GDM1 (cell line): Measurements from ENCODE around the gene HECW1.
"Not testable (repeated sequence)": the region's sequence is repeated elsewhere in the genome, so short reads cannot be mapped to it uniquely, and the experiment has no call there.

Experiments
- DNase-seq: peaks from one replicate; lab custom pipeline; 2025; lab: John Stamatoyannopoulos, UW

Gene HECW1

GRCh38 chr7:43210539-43210938, 98.1 kb downstream of the HECW1 start:
- not testable (repeated sequence) for DNase-seq

GRCh38 chr7:43211286-43211685, 98.8 kb downstream of the HECW1 start:
- no peak for DNase-seq

- DNase-seq, result no peak
Measured at GRCh38 chr7:43211693-43212092, 99.2 kb downstream of the HECW1 start.

- DNase-seq, result no peak
Measured at GRCh38 chr7:43212921-43213320, 100.5 kb downstream of the HECW1 start.

DNA sequence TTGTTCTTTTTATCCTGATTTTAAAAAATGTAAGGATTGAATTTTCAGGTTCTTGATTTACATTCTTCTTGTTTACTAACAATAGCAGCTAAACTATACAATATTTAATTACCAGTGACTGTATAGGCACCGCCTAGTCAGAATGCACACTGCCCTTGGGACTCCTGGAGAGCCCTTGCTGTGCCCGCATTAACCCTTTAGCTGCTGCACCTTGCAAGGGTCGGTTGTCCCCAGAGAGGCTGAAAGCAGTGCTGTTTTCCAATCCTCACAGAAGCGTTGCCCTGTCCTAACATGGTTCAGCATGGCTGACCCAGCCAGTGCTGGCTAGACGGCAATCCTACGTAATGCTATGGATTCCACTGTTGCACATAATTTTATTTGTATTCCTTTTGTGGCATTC, 102.6 kb downstream of the HECW1 start:
- DNase-seq, result no peak

- DNase-seq, result no peak
Measured at GRCh38 chr7:43217055-43217454, 104.6 kb downstream of the HECW1 start.

GRCh38 chr7:43218901-43219300, 106.5 kb downstream of the HECW1 start:
- not testable (repeated sequence) for DNase-seq

- DNase-seq, result no peak
Measured at GRCh38 chr7:43220250-43220649, 107.8 kb downstream of the HECW1 start.

DNA sequence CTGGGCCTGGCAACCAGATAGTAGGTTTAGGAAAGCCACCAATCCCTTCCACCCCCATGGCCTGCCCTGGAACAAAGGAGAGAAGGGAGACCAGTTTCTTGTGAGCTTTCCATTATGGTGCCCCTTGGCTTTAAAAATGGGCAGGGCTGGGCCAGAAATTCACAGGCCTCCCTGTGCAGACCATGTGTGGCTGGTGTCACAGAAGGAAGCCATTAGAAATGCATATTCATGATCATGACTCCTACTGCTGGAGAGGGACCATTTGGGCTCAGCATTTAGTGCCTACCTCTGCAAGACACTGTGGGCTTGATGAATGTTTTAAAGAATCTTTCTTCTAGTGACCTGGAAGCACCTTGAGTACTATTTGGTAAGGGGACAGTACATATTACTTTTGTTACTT, 108.3 kb downstream of the HECW1 start:
- no peak for DNase-seq

GRCh38 chr7:43229801-43230200, 117.4 kb downstream of the HECW1 start:
- no peak for DNase-seq

- no peak for DNase-seq
Measured at GRCh38 chr7:43232366-43232765, 119.9 kb downstream of the HECW1 start.

GRCh38 chr7:43234073-43234472, 121.6 kb downstream of the HECW1 start:
- no peak for DNase-seq

DNA sequence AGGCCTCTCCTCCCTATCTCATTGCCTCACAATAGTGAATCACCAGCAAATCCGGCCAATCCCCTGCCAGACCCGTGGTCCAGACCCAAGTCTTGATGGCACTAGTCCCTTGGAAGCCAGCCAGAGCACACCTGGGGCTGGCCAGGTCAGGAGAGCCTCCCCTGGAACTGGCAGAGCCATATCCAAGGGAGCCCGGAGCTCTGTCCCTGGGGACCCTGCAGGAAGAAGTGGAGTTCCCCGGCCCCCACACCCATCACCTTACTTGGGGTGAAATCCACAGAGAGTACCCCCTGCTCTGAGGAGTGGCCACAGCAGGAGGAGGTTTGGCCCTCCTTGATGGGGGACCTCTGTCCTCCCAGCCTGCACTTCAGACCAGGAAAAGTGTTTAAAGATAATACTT, 122.5 kb downstream of the HECW1 start:
- DNase-seq, result no peak

DNA sequence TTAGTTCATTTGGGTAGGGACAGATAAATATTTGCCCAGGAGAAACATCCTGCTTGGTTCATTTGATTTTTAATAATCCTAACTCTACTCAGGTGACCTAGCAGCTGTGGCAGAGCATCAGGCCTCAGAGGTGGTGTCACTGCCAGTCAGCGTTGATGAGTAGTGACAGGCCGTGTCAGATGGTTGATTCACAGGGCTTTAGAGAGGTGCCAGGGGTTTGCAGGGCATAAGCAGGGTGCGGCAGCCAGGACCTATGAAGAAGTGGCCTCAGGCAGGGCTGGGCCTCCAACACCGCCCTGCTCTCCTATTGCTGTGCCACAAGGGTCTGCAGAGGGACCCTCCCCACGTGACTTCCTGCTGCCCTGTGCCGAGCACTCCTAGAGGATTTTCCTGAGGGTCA, 128.1 kb downstream of the HECW1 start:
- DNase-seq, result no peak

GRCh38 chr7:43242628-43243255, 130.3 kb downstream of the HECW1 start:
- no peak for DNase-seq

DNA sequence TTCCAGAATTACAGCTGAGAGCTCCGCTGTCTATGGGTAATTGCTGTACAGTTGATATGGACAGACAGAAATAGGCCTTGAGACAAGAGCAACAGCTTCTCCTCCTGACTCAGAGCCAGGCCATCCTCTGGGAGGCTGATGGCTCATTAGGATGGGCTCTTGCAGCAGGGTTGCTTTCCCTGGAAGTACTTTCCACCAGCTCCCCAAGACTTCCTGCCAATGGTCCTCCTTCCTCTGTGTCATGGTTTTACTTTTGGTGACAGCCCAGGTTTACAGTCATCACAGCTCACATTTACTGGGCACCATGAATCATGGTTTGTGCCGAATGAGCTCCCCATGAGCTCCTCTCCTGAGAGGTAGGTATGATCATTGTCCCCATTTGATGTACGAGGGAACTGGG, 131.8 kb downstream of the HECW1 start:
- no peak for DNase-seq

DNA sequence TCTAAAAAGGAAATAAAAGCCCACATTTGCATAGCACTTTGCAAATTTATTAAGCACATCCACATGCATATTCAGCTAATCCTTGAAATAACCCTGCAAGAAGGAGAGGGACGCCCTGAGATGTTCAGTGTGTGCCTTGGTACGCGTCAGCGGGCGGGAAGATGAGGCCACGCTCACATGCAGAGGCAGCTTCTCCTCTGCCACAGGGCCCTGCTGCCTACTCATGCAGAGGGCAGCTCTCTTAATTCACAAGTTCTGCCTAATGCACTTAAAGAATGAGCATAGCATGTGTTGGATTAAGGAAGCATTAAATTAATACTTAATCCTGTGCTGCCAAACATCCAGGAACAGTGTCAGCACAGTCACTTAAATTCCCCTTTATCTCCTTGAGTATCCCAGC, 132.3 kb downstream of the HECW1 start:
- DNase-seq, result no peak

DNA sequence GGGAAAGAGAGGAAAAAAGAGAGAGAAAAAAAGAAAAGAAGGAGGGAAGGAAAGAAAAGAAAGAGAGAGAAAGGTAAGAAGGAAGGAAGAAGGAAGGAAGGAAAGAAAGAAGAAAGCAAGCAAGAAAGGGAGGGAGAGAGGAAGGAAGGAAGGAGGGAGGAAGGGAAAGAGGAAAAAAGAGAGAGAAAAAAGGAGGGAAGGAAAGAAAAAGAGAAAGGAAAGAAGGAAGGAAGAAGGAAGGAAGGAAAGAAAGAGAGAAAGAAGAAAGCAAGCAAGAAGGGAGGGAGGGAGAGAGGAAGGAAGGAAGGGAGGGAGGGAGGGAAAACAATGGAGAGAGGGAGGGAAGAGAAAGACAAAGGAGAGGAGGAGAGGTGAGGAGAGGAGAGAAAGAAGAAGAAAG, 135.3 kb downstream of the HECW1 start:
- DNase-seq, result no peak

- no peak for DNase-seq
Measured at GRCh38 chr7:43248553-43248952, 136.1 kb downstream of the HECW1 start.

DNA sequence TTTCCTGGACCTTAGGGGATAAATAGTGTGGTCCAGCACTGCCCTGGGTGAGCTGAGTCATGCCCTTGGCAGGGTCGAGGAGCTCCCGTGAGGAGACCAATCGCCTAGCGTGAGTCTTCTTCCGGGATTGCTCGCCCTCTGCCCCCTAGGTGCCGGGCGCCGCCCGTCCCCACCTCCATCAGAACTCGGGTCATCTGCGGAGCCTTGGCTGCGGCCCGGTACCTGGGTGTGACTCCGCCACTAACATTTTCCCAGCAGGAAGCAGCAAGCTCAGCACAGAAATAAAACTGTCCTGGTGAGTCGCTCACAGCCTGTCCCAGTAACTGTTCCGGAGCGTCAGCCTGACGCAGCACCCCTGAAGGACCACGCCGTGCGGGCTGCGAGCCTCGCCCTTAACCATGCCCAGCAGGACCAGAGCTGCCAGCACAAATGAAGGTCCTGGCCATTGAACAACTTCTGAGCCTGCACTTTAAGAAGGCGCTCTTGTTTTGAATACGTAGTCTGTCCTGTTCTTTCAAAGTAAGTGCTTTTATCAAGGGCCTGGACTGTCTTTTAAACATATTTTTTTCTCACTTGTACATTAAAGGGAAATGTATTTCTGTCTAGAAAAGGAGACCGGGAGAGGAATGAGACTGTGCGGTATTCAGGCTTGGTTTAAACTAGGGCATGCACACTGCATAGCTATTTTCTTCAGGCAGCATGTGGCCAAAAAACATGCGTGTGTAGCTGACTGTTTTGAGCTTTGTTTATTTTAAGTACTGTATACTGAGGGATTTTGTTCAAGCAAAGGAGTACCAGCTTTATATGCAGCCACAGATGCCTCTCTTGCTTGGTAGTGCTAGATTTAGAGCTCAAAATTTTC, 136.7 kb downstream of the HECW1 start:
- DNase-seq, result no peak

GRCh38 chr7:43249823-43250145, 137.3 kb downstream of the HECW1 start:
- DNase-seq, result no peak

GRCh38 chr7:43260980-43261878, 148.8 kb downstream of the HECW1 start:
- peak; percentile 35 for DNase-seq

- DNase-seq, result no peak
Measured at GRCh38 chr7:43265139-43265538, 152.7 kb downstream of the HECW1 start.
